ENCODE data around the gene ZBTB7C. TPM values are rescaled to one million over a fixed set of nuclear protein-coding genes. Genes with fewer than 3 reads are reported as not detected.

Gene ZBTB7C
- total and polyA plus RNA-seq, 2 of the 4 experiments (the other 2 are of a cell fraction), result not detected

DNA sequence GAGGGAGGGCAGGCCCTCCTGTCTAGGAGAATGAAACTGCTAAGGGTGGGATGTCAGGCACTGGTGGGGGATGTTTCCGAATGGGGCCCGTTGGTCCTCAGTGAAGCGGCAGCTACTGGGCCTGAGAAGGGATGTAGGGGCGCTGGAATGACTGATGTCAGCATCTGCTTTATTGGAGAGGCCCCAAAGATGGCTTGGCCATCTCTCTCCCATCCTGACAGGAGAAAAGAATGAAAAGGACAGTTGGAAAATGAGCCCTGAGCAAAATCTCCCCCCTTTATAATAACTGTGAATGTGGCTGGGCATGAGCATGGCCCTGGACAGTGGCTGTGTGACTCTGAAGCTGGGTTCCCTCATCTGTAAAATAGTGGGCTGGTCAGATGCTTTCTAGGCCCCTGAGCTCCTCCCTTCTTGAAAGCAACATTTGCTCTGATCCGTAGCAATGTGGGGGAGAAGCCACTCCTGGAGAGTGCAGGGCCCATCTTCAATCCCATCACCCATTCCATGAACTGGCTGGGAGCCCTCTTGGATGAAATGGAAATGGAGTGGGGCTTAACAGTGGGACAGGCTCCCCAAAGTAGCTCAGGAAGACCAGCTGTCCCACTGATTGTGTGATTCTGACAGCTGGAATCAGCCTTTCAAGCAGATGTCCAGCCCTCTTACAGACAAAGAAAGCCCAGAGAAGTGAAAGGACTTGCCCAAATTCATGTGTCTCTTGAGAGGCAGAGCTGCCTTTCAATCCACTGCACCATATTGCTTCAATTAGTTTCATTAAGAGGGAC is 246.0 kb downstream of the ZBTB7C start:
- WGBS, 2 experiments (ENCODE audit: extremely low coverage in 2 of 2, insufficient read length in 1 of 2), result no CpG with 5 or more reads among the region's 5 CpGs
- no peak overlapping the region for H4K8ac ChIP-seq (ENCODE audit: low read depth in 2 of 2, low read length in 2 of 2)
- H3K14ac ChIP-seq (replicated peaks; ENCODE audit: low read depth, low read length), result no peak overlapping the region
- no peak overlapping the region for H2AK5ac ChIP-seq (ENCODE audit: low read depth, low read length)
- H2BK20ac ChIP-seq (ENCODE audit: low read depth, low read length), result no peak overlapping the region
- no peak for TF ChIP-seq RCOR1 (IDR thresholded peaks at IDR 0.05; ENCODE audit: insufficient replicate concordance, low read length)
- TF ChIP-seq MAZ (IDR thresholded peaks at IDR 0.05; ENCODE audit: borderline replicate concordance, low read depth, low read length), result no peak
- TF ChIP-seq RFX5 (IDR thresholded peaks at IDR 0.05; ENCODE audit: low read depth, low read length), result no peak
- TF ChIP-seq MXI1 (IDR thresholded peaks at IDR 0.05; ENCODE audit: borderline replicate concordance, low read depth, low read length), result no peak
- no peak for TF ChIP-seq BHLHE40 (IDR thresholded peaks at IDR 0.05; ENCODE audit: low read depth, low read length)
- TF ChIP-seq SMC3 (IDR thresholded peaks at IDR 0.05; ENCODE audit: low read depth, low read length), result no peak
- TF ChIP-seq, protein P1, sequence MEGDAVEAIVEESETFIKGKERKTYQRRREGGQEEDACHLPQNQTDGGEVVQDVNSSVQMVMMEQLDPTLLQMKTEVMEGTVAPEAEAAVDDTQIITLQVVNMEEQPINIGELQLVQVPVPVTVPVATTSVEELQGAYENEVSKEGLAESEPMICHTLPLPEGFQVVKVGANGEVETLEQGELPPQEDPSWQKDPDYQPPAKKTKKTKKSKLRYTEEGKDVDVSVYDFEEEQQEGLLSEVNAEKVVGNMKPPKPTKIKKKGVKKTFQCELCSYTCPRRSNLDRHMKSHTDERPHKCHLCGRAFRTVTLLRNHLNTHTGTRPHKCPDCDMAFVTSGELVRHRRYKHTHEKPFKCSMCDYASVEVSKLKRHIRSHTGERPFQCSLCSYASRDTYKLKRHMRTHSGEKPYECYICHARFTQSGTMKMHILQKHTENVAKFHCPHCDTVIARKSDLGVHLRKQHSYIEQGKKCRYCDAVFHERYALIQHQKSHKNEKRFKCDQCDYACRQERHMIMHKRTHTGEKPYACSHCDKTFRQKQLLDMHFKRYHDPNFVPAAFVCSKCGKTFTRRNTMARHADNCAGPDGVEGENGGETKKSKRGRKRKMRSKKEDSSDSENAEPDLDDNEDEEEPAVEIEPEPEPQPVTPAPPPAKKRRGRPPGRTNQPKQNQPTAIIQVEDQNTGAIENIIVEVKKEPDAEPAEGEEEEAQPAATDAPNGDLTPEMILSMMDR (conservative IDR thresholded peaks at IDR 0.05; ENCODE audit: low read depth, low read length), result no peak
- TF ChIP-seq, protein P2, sequence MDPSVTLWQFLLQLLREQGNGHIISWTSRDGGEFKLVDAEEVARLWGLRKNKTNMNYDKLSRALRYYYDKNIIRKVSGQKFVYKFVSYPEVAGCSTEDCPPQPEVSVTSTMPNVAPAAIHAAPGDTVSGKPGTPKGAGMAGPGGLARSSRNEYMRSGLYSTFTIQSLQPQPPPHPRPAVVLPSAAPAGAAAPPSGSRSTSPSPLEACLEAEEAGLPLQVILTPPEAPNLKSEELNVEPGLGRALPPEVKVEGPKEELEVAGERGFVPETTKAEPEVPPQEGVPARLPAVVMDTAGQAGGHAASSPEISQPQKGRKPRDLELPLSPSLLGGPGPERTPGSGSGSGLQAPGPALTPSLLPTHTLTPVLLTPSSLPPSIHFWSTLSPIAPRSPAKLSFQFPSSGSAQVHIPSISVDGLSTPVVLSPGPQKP (IDR thresholded peaks at IDR 0.05; ENCODE audit: borderline replicate concordance, low read depth, low read length), result no peak
- no peak for TF ChIP-seq RAD21 (IDR thresholded peaks at IDR 0.05; ENCODE audit: low read length)
- TF ChIP-seq NFE2L2 (IDR thresholded peaks at IDR 0.05; ENCODE audit: low read depth, low read length), result no peak
- TF ChIP-seq CEBPB (IDR thresholded peaks at IDR 0.05; ENCODE audit: low read depth, low read length), result no peak
- no peak for TF ChIP-seq CHD1 (IDR thresholded peaks at IDR 0.05; ENCODE audit: low read depth, low read length)
- H3K4me2 ChIP-seq (ENCODE audit: low read depth, low read length), result no peak overlapping the region
- no peak overlapping the region for H3K27ac ChIP-seq (ENCODE audit: insufficient read depth, low read length)
- CTCF ChIA-PET, result interaction anchor here (0.9 kb wide), 1 partner anchor 299 kb away, joined by 3 read pairs; no protein-coding TSS in a partner anchor
- H3K4ac ChIP-seq (ENCODE audit: low read depth, low read length), result no peak overlapping the region
- no peak overlapping the region for H3K23ac ChIP-seq (ENCODE audit: low read depth, low read length)
- POLR2A ChIA-PET (ENCODE audit: unreplicated experiment), result no interaction called here
- DNase-seq (no peak), ATAC-seq (ENCODE audit: low read depth) (no peak)
- H2BK5ac ChIP-seq (ENCODE audit: low read depth, low read length, poor library complexity, severe bottlenecking), result no peak overlapping the region
- no peaks in the 10 kb centered on the region for H3K79me1 ChIP-seq (ENCODE audit: low read depth in 1 of 2, low read length in 2 of 2)
- in situ Hi-C loops (cut with MboI; ENCODE audit: low sequenced_read_pairs) (no loop called here), dilution Hi-C loops (cut with HindIII; ENCODE audit: low sequenced_read_pairs, unreplicated experiment) (no loop called here), intact Hi-C loops (cut with micrococcal nuclease) (no loop called here)
- no peaks in the 10 kb centered on the region for H3K9me3 ChIP-seq (ENCODE audit: control insufficient read depth, insufficient read depth, low read length)
- H3K4me3 ChIP-seq (ENCODE audit: insufficient read depth, low read depth, low read length), result no peak overlapping the region
- H3K4me1 ChIP-seq (ENCODE audit: control insufficient read depth, insufficient read depth, low read length), result no peaks in the 10 kb centered on the region
- H3K9me1 ChIP-seq (ENCODE audit: insufficient read depth, low read length), result no peaks in the 10 kb centered on the region
- no peak overlapping the region for H3K9ac ChIP-seq (ENCODE audit: low read depth, low read length)
- H2AFZ ChIP-seq (replicated peaks; ENCODE audit: low read length, poor library complexity), result no peak overlapping the region
- peaks cover 25% of the 10 kb centered on the region for H3K27me3 ChIP-seq (ENCODE audit: control insufficient read depth, insufficient read depth, low read length)
- no peak overlapping the region for H2BK15ac ChIP-seq (ENCODE audit: low read depth, low read length)
- H3K18ac ChIP-seq (ENCODE audit: low read depth, low read length), result no peak overlapping the region
- no peak overlapping the region for H4K5ac ChIP-seq (ENCODE audit: low read depth, low read length)
- no peaks in the 10 kb centered on the region for H3K36me3 ChIP-seq (ENCODE audit: control insufficient read depth, insufficient read depth, low read length)
- H3K56ac ChIP-seq (ENCODE audit: extremely low read depth, insufficient read depth, low read length), result no peak overlapping the region
- no TSS peak for BruUV-seq (replicated peaks)
- no peaks in the 10 kb centered on the region for H4K20me1 ChIP-seq (ENCODE audit: insufficient read depth, low read length)
- no peak overlapping the region for H2BK120ac ChIP-seq (ENCODE audit: low read depth, low read length)
- H4K91ac ChIP-seq (ENCODE audit: insufficient read depth, low read depth, low read length), result no peak overlapping the region
- no peak overlapping the region for H2AK9ac ChIP-seq (replicated peaks; ENCODE audit: low read depth, low read length, poor library complexity)
